KG1 (cell line): ENCODE data around the gene AAGAB.
A peak's percentile ranks its signal among the peaks of the same experiment; 100 is the strongest.
"Not testable (repeated sequence)": the region's sequence is repeated elsewhere in the genome, so short reads cannot be mapped to it uniquely, and the experiment has no call there.

Source experiments
- DNase-seq: peaks from one replicate; lab custom pipeline; 2025; lab: John Stamatoyannopoulos, UW

The AAGAB gene

GRCh38 chr15:67253101-67253500 is 1.4 kb downstream of the AAGAB start:
- no peak for DNase-seq

GRCh38 chr15:67251318-67251717 is 3.1 kb downstream of the AAGAB start:
- DNase-seq: no peak

DNA sequence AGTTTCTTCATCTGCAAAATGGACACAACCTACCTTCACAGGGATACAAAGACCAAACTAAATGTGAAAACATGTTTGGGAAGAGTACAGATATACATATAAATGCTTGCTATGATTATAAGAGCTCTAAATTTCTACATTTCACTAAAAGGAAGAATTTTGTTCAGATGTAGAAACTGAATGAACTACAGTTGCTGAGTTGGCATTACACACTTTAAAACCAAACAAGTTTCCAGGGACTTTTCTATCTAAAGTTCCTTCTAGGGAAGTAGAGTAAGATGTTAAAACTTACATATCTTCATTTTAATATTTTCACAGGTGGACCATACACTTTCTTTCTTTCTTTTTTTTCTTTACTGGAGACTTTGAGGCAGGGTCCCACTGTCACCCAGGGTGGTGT is 4.6 kb downstream of the AAGAB start:
- DNase-seq: no peak

DNA sequence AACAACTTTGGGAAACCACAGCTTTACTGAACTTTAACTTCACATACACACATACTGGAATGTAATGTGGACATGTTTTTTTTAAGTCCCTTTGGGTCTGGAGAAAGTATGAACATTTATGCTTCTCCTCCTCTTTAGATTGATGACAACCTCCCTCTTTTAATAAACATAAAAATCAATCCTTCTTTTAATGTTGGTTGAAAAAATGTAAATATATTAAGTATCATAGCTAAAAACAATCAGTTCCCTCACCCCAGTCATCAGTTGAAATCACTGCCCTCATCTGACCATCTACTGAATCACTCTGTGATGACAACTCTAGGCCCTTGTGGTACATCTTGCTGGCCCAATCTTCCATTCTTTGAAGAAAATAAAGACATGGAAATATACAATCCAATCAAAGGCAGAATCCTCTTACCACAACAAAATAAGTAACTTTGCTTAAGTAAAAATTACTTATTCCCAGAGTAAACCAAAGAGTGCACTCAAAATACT is 6.4 kb downstream of the AAGAB start:
- DNase-seq: no peak

DNA sequence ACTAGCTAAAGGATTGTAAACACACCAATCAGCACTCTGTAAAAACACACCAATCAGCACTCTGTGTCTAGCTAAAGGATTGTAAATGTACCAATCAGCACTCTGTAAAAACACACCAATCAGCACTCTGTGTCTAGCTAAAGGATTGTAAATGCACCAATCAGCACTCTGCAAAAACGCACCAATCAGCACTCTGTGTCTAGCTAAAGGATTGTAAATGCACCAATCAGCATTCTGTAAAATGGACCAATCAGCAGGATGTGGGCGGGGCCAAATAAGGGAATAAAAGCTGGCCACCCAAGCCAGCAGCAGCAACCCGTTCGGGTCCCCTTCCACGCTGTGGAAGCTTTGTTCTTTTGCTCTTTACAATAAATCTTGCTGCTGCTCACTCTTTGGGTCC is 7.9 kb downstream of the AAGAB start:
- not testable (repeated sequence) for DNase-seq

DNA sequence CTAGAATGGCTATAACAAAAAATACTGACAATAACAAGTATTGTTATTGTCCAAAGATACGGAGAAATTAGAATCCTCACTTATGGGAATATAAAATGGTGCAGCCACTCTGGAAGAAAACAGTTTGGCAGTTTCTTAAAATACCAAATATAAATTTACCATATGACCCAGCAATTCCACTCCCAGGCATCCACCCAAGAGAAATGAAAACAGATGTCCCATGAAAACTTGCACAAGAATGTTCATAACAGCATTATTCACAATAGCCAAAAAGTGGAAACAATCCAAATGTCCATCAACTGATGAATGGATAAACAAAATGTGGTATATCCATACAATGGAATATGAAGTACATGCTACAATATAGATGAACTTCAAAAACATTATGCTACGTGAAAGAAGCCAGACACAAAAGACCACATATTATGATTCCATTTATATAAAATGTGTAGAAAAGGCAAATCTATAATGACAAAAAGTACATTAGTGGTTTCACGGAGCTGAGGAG is 9.4 kb downstream of the AAGAB start:
- DNase-seq: no peak

- peak; percentile 15 for DNase-seq
Observed at GRCh38 chr15:67242708-67243111, 11.8 kb downstream of the AAGAB start.

DNA sequence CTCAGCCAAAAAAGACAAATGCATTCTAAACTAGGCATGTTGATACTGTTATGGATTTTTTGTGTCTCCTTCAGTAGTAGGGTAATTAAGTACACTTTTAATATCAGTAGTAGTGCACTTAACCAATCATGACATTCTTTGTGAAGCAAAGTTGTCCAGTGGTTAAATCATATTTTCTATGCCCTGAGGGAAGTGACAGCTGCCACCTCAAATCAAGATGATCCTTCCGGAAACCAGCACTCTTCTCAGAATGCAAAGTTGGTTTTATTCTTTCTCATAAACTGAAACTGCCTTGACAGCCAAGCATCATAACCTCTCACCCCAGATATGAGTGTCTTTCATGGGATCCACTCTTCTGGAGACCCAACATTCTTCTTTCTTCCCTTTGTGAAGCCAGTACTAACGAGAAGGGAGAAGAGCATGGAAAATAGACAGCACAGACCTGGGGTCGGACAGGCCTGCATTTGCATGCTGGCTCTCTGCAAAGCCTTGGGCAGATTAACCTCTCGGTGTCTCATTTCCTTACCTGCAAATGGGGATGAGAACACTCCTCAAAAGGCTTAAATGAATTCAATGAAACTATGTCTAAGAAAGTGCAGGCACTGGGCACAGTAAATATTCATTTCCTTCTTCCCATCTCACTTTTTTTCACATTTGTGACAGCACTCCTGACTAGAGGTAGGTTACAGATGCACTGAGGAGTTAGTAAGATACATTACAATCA is 13.2 kb downstream of the AAGAB start:
- DNase-seq: no peak

- DNase-seq: no peak
Observed at GRCh38 chr15:67240235-67241131, 14.0 kb downstream of the AAGAB start.

DNA sequence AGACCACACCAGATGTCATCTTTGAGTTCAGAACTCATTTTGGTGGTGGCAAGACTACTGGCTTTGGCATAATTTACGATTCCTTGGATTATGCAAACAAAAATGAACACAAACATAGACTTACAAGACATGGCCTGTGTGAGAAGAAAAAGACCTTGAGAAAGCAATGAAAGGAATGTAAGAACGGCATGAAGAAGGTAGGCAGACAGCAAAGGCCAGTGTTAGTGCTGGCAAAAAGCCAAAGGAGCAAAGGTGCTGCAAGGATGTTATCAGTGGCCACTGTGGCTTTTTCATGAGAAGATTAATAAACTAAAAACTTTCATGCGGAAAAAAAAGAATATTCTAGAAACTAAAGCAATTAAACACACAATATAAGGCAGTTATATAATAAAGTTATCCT is 21.9 kb downstream of the AAGAB start:
- DNase-seq: no peak

DNA sequence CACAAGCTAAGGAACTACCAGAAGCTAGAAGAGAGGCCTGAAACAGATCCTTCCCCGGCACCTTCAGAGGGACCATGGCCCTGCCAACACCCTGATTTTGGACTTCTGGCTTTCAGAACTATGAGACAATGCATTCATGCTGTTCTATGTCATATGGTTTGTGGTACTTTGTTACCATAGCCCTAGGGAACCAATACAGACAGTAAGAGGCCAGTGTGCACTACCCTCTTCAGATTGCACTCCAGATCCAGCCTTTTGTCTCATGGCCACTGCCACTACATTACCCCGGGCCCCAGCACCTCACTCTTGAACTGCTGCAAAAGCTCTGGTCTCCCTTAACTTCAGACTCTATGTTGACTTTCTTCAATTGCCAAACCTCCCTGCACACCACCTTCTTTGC is 24.0 kb downstream of the AAGAB start:
- no peak for DNase-seq

DNA sequence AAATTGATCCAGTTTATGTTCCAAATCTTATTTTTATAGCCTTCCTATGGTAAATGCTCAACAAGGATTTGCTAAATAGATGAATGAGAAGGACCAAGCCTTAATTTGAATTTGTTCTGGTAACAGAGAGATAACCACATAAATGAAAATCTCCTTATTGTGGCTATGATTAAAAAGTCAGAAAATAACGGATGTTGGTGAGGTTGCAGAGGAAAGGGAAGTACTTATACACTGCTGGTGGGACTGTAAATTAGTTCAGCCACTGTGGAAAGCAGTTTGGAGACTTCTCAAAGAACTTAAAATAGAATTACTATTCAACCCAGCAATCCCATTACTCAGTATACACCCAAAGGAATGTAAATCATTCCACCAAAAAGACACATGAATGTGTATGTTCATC is 26.2 kb downstream of the AAGAB start:
- DNase-seq: no peak

DNA sequence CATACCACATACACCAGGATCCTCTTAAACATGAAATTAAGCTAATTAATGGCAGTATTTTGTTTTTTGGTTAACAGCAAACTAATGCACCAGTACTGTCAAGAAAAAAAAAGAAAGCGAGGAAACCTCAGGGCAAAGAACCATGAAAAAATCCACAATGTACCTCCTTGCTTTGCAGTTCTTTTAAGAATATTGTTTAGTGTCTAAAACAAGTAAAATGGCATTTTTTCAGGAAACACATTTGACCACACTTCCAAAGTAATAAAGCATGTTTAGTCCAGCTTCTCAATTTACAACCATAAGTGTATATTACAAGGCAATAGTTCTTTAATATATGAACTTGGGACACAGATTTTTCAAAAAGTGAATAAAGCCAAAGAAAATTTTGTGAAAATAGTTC is 26.6 kb downstream of the AAGAB start:
- DNase-seq: no peak

GRCh38 chr15:67227431-67227830 is 27.0 kb downstream of the AAGAB start:
- no peak for DNase-seq

GRCh38 chr15:67225336-67225735 is 29.1 kb downstream of the AAGAB start:
- no peak for DNase-seq

GRCh38 chr15:67224889-67225288 is 29.6 kb downstream of the AAGAB start:
- DNase-seq: no peak

DNA sequence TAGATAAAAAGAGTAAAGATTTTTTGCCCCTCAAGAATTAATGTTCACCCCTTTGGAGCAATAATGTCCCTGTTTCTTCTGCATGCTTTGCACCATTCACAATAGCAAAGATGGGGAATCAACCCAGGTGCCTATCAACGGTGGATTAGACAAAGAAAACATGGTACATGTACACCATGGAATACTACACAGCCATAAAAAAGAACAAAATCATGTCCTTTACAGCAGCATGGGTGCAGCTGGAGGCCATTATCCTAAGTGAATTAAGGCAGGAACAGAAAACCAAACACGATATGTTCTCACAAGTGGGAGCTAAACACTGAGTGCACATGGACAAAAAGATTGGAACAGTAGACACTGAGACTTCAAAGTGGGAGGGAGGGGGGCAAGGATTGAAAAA is 35.2 kb downstream of the AAGAB start:
- DNase-seq: no peak

DNA sequence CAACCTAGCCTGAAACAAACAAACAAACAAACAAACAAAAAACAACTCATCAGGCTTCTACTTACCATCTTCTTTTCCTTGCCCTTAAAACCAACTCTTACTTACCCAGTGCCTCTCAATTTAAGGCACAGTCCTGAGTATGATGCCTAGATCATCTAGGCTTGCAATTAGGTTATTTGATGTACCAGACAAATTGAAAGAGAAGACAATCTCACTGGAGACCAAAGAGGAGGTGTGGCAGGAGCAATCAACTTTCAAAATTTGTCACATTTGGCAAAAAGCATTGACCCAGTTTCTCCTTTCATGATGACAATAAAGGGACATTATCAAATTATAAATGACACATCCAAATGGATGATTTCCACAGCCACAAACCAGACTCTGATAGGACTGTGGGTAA is 36.0 kb downstream of the AAGAB start:
- no peak for DNase-seq

GRCh38 chr15:67216859-67217258 is 37.6 kb downstream of the AAGAB start:
- DNase-seq: no peak

GRCh38 chr15:67215102-67215501 is 39.4 kb downstream of the AAGAB start:
- no peak for DNase-seq

GRCh38 chr15:67212684-67213367 is 41.6 kb downstream of the AAGAB start:
- DNase-seq: no peak

DNA sequence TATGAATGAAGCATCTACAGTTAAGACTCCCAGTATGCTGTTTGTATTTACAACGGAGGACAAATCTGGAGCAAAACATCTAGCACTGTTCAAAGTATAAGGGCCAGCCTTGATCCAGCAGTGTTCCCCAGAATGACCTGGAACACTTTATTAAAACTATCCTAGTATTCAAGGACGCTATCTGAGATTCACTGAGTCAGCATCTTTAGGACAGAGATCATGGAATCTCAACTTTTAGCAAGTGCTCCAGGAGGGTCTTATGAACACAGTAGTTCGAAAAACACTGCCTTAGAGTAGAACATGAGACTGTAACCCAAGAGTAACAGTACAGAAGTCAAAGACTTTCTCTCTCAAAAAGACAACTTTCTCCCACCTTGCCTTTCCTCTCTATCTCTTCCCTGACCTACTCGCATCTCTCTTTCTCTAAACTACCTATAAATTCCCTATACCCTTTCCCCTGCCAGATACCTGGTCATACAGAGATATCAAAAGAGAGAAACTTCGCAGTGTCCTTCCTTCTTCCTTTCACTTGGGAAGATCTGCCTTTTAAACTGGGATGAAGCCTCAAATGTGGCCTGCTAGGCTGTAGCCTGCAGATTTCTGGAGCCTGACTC is 43.8 kb downstream of the AAGAB start:
- no peak for DNase-seq
